SU-DHL-6 (cell line): Measurements from ENCODE around the gene ZMYND10.

Experiments
- CTCF ChIP-seq: fragments of 200-600 bp; sonication (generic); IDR thresholded peaks from one replicate; pipeline ENCODE4 v1.5.1; 2017; ENCODE audit warnings: antibody characterized with exemption, mild to moderate bottlenecking, low read length, moderate library complexity; ENCODE audit not compliant: insufficient read depth, poor library complexity, severe bottlenecking
- EZH2phosphoT487 ChIP-seq: fragments of 200-600 bp; sonication (generic), shearing (Covaris generic); conservative IDR thresholded peaks from 2 replicates; pipeline ENCODE4 v1.6.1; 2018; ENCODE audit warnings: mild to moderate bottlenecking, antibody characterized with exemption, low read length, moderate library complexity, mixed read lengths

GRCh38 chr3:50345586-50346234 lies at the start of gene ZMYND10:
- no peak for TF ChIP-seq CTCF
- TF ChIP-seq EZH2phosphoT487: no peak
